ENCODE results near the gene CBX5. TPM values are rescaled to one million over a fixed set of nuclear protein-coding genes. Genes with fewer than 3 reads are reported as not detected.

CBX5 gene
- total and polyA plus RNA-seq, 9 of the 15 experiments (the other 6 are each of a cell fraction or from before 2014, with no cell fraction given) = 32.6 to 102 (median 59.2) TPM

DNA sequence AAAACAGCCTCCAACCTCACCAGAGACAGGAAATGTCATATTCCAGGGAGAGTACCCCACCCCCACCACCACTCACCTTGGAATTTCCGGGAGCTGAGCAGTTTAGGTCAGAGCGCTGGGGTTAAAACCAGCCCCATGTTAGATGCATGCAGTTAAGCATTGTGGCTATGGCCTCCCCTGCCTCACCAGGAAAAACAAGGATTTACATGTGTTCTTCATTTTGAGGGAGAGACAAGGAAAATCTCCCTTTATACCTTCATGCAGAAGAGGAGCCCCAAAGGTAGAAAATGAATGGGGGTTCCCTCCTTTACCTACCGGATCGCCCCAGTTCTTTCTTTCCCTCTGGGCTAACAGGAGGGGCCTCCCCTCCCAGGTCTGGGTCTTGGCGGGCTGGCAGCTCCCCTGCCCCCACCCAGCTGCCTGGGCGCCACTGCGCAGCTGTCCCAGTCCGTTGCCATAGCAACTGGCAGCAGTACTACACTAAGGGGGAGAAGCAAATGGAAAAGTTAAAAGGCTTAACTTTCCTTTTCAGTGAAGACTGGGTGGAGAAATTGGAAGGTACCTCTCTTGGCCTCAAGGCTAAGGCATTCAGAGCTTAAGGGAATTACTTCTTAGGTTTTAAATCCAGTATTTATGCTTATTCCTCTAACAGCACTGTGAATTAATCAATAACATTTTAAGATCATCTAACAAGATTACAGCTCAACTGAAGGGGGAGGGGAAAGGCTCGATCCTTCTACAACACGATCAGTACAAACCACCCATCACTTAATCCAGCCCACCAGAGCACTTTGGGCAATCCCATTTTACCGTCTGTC lies 20.5 kb downstream of the CBX5 start (continued):
- TF ChIP-seq TCF7 (IDR thresholded peaks at IDR 0.05; ENCODE audit: borderline replicate concordance) (no peak), MXI1 (IDR thresholded peaks at IDR 0.05; ENCODE audit: low read depth, low read length) (peak; percentile 94), ZC3H11A (IDR thresholded peaks at IDR 0.05; ENCODE audit: low read depth, low read length) (no peak), LCOR (CRISPR knock-in tag; IDR thresholded peaks at IDR 0.05) (no peak; the same call in 1 of the 2 replicates), ZNF436 (CRISPR knock-in tag; IDR thresholded peaks at IDR 0.05) (no peak), RBFOX2 (IDR thresholded peaks at IDR 0.05; ENCODE audit: low read depth, low read length) (peak; percentile 51), ATF7 (IDR thresholded peaks at IDR 0.05) (peak; percentile 55; the same call in 1 of the 2 replicates), CSDE1 (IDR thresholded peaks at IDR 0.05) (peak in 1 of 2 experiments; percentile 98; a peak in 2 of 4 replicates), BMI1 (IDR thresholded peaks at IDR 0.05; ENCODE audit: low read length) (peak; percentile 95), ZNF239 (CRISPR knock-in tag; IDR thresholded peaks at IDR 0.05) (no peak), ZBTB1 (CRISPR knock-in tag; IDR thresholded peaks at IDR 0.05; ENCODE audit: borderline replicate concordance, low read depth) (no peak), NBN (IDR thresholded peaks at IDR 0.05; ENCODE audit: low read depth) (0 out of 2 replicates have a peak, but pooled peaks have one; percentile 21), RFX1 (IDR thresholded peaks at IDR 0.05) (peak; percentile 100), SOX6 (IDR thresholded peaks at IDR 0.05) (peak; percentile 7; the same call in 1 of the 2 replicates), MED1 (CRISPR knock-in tag; IDR thresholded peaks at IDR 0.05; ENCODE audit: borderline replicate concordance) (no peak), SMAD4 (CRISPR knock-in tag; conservative IDR thresholded peaks at IDR 0.05) (no peak), MBD2 (IDR thresholded peaks at IDR 0.05; ENCODE audit: borderline replicate concordance, low read depth) (peak; percentile 42; the same call in 1 of the 2 replicates), RB1 (IDR thresholded peaks at IDR 0.05; ENCODE audit: low read depth) (peak; percentile 79; the same call in 1 of the 2 replicates), SREBF2 (CRISPR knock-in tag; IDR thresholded peaks at IDR 0.05) (no peak), ADNP (tag; IDR thresholded peaks at IDR 0.05) (no peak)
- TF ChIP-seq, protein P1, sequence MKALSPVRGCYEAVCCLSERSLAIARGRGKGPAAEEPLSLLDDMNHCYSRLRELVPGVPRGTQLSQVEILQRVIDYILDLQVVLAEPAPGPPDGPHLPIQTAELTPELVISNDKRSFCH (CRISPR knock-in tag; IDR thresholded peaks at IDR 0.05) = no peak
- TF ChIP-seq, protein P1 (tag; IDR thresholded peaks at IDR 0.05) = no peak
- TF ChIP-seq, protein P2, sequence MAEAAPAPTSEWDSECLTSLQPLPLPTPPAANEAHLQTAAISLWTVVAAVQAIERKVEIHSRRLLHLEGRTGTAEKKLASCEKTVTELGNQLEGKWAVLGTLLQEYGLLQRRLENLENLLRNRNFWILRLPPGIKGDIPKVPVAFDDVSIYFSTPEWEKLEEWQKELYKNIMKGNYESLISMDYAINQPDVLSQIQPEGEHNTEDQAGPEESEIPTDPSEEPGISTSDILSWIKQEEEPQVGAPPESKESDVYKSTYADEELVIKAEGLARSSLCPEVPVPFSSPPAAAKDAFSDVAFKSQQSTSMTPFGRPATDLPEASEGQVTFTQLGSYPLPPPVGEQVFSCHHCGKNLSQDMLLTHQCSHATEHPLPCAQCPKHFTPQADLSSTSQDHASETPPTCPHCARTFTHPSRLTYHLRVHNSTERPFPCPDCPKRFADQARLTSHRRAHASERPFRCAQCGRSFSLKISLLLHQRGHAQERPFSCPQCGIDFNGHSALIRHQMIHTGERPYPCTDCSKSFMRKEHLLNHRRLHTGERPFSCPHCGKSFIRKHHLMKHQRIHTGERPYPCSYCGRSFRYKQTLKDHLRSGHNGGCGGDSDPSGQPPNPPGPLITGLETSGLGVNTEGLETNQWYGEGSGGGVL (CRISPR knock-in tag; IDR thresholded peaks at IDR 0.05) = no peak
- TF ChIP-seq, protein P3, sequence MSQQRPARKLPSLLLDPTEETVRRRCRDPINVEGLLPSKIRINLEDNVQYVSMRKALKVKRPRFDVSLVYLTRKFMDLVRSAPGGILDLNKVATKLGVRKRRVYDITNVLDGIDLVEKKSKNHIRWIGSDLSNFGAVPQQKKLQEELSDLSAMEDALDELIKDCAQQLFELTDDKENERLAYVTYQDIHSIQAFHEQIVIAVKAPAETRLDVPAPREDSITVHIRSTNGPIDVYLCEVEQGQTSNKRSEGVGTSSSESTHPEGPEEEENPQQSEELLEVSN (IDR thresholded peaks at IDR 0.05; ENCODE audit: borderline replicate concordance in 1 of 2, extremely low read depth in 1 of 2, insufficient read depth in 1 of 2, insufficient read length in 1 of 2, low read depth in 1 of 2, low read length in 1 of 2, poor library complexity in 1 of 2, severe bottlenecking in 1 of 2) = peak in 1 of 2 experiments; percentile 47
